HG03139 (cell line): ENCODE measurements around the gene APBB1IP.

Source experiments
- ATAC-seq: cut with Tn5 transposase; IDR thresholded peaks from one replicate; pipeline ENCODE4 v1.9.1; 2021; ENCODE audit not compliant: unreplicated experiment

APBB1IP gene

DNA sequence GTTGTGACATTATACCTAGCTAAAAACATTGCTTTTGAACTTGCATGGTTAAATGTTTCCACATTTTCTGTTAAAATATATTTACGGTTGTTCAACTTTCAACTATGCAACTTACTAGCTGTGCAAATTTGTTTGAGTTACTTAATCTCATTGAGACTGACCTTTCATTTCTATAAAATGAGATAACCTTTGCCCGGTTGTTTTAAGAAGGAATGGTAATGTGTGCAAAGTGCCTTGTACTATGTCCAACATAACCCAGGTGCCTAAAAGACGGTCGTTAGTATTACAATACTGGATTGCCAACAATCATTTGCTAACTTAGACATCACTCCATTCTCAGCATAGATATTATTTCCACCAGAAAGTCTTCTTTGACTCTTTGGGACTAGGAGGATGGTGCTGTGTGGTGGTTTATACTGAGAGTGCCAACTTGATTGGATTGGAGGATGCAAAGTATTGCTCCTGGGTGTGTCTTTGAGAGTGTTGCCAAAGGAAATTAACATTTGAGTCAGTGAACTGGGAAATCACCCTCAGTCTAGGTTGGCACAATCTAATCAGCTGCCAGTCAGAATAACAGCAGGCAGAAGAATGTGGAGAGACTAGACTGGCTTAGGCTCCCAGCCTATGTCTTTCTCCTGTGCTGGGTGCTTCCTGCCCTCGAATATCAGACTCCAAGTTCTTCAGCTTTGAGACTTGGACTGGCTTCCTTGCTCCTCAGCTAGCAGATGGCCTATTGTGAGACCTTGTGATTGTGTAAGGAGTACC lies 174.2 kb downstream of the APBB1IP start:
- ATAC-seq: no peak
